Stimulated activated CD8-positive, alpha-beta memory T cell treated with anti-CD3 and anti-CD28 coated beads, Interleukin-12 subunit alpha, Interleukin-12 subunit beta, amount 100 ng/mL, for 1 hour (primary cell): ENCODE data around the gene NEURL1.
"Not testable (repeated sequence)": the region's sequence is repeated elsewhere in the genome, so short reads cannot be mapped to it uniquely, and the experiment has no call there.

Source experiments
- DNase-seq: peaks from one replicate; pipeline ENCODE4 v3.0.0-alpha.2; 2020; ENCODE audit warnings: low read depth

Gene NEURL1

GRCh38 chr10:103514244-103514643 lies 20.7 kb downstream of the NEURL1 start:
- DNase-seq: no peak

GRCh38 chr10:103517234-103518085 lies 24.0 kb downstream of the NEURL1 start:
- DNase-seq: no peak

DNA sequence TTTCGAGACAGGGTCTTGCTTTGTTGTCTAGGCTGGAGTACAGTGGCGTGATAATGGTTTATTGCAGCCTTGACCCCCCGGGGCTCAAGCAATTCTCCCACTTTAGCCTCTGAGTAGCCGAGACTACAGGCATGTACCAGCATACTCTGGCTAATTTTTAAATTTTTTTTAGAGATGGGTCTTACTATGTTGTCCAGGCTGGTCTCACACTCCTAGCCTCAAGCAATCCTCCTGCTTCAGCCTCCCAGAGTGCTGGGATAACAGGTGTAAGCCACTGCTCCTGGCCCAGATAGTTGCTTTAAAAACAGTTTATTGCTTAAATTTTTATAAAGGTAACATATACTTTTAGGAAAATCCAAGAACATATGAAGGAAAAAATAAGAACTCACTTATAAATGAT lies 26.3 kb downstream of the NEURL1 start:
- DNase-seq: no peak

- DNase-seq: not testable (repeated sequence)
These were observed 28.5 kb downstream of the NEURL1 start for GRCh38 chr10:103522006-103522405.

DNA sequence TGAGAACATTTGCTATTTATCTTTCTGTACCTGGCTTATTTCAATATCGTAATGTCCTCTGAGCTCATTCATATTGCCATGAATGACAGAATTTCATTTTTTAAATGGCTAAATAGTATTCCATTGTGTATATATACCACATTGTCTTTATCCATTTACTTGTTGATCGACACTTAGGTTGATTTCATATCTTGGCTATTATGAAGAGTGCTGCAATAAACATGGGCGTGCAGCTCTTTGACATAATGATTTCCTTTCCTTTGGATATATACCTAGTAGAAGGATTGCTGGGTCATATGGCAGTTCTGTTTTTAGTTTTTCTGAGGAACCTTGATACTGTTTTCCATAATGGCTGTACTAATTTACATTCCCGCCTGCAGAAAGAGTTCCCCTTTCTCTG lies 30.2 kb downstream of the NEURL1 start:
- DNase-seq: no peak

GRCh38 chr10:103525901-103526300 lies 32.4 kb downstream of the NEURL1 start:
- no peak for DNase-seq

DNA sequence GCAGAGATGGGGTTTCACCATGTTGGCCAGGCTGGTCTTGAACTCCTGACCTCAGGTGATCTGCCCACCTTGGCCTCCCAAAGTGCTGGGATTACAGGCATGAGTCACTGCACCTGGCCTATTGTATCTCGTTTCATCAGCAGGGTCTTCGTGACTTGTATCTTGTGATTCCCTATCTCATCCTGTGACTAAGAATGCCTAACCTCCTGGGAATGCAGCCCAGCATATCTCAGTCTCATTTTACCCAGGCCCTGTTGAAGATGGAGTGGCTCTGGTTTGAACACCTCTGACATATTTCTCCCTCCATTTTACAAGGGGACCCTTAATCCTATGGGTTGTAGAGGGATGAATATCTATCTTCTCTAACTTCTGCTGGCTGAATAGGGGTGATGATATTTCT lies 34.0 kb downstream of the NEURL1 start:
- DNase-seq: not testable (repeated sequence)

- no peak for DNase-seq
These were observed 35.0 kb downstream of the NEURL1 start for GRCh38 chr10:103528549-103528948.

DNA sequence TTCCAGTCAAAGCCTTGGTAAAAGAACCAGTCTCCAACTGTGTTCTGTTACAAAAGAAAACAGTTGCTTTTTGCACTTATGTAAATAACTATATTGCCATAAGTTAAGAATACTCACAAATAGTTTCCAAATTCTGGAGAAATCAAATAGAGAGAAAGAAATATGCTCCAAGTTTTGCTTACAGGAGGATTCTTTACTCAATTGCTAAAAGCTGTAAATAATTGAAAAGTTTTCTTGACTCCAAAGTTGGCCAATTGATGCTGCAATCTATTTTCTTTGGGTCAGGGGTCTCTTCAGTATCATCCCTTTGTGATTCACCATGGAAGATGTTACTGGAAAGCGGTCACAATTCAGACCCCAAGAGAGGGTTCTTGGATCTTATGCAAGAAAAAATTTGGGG lies 36.0 kb downstream of the NEURL1 start:
- DNase-seq: no peak

- DNase-seq: no peak
These were observed 40.3 kb downstream of the NEURL1 start for GRCh38 chr10:103533827-103534226.

- DNase-seq: no peak
These were observed 41.4 kb downstream of the NEURL1 start for GRCh38 chr10:103534621-103535498.

GRCh38 chr10:103535595-103535994 lies 42.1 kb downstream of the NEURL1 start:
- DNase-seq: no peak

DNA sequence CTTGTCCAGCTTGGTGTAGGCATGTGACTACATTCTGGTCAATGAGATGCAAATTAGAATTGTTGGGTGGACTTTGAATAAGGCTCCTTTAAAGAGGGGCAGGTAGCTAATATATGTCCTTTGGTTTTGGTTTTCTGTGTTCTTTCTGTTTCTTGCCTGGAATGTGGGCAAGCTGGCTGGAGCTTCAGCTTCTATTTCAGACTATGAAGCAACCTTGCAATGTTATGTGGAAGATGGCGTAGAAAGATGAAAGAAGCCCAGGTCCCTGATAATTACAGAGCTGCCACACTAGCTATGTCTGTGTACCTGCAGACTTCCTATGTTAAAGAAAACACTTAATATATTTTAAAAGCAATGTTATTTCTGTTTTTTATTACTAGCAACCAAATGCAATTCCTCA lies 46.2 kb downstream of the NEURL1 start:
- DNase-seq: no peak

GRCh38 chr10:103540722-103541121 lies 47.2 kb downstream of the NEURL1 start:
- DNase-seq: no peak

GRCh38 chr10:103541616-103542015 lies 48.1 kb downstream of the NEURL1 start:
- no peak for DNase-seq

GRCh38 chr10:103542764-103543616 lies 49.5 kb downstream of the NEURL1 start:
- no peak for DNase-seq

DNA sequence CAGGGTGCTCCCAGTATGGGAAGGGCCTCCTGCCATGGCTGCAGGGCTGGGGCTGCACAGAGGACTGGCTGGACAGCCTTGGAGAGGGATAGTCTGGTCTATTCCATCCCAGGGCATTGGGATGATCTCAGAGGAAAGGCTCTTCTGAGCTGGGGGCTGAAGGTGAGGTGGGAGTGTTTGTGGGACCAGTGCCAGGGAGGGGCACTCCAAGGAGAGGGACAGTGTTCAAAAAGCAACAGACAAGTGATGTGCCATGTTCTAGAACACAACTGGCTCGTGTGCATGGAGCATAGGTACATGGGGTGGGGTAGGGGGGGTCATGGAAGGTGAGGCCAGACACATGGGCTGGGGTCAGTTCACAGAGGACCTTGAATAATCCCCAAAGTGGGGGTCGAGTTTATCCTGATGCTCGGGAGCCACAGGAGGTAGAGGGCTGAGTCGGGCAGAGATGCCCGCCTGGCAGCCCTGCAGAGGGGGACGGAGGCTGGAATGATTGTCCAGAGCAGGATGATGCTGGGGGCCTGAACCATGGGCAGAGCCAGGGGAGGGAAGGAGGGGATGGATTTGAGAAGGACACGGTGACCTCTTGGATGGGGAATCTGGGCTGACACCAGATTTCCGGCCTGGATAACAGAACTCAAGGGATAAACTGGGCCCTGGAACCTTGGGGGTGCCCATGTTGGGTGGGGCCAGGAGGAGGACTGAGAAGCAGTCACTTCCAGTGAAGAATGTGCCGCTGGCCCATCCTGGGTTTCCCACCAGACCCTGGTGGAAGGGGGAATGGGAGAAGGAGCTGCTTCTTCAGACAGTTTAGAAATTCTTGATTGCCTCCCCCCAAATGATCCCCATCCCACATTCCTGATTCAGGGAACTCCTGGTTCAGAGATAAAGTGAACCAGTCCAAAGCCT lies 50.4 kb downstream of the NEURL1 start:
- no peak for DNase-seq

DNA sequence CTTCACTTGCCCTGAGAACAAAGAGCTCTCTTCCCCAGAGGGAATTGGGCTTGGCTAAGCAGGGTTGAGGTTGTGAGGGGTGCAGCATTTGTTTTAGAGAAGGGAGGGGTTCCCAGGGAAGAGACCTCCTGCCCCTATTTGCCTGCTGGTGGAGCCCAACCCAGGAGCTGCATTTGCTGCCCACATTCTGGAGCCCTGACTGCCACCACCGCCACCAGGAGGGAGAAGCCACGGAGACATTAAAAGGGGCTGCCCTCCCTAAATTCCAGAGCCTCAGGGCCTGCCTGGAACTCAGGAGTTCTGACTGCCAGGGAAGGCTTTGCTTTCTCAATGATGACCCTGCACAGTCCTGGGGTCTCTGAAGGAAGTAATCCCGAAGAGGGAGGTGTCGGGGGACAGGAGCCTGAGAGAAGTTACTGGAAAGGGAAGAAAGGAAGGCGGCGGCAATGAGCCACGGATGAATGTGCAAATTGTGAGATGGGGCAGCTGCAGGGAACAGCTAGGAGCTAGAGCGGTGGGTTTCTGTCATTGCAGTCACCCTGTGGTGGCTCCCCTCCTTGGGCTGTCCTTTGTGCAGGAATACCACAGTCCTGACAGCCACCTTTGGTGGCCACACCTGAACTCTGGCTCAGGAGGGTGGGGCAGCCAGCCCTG lies 51.3 kb downstream of the NEURL1 start:
- DNase-seq: no peak

DNA sequence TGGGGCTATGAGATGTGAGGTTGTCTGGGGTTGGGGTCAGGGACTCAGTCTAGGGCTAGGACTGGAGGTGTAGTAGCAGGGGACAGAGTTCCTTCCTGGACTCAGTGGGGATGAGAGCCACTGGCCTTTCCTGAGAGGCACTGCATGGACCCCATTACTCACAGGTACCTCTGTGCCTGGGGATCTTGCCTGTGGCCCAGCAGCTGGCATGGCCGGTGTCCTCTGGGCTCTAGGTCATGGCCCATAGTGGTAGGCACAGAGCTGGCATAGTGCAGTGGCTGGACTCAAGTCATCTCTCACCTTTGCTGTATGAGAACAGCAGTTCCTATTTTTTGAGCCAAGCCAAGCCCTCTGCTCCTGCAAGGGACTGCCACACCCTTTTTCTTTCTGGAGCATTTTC lies 51.9 kb downstream of the NEURL1 start:
- DNase-seq: no peak

GRCh38 chr10:103545771-103546281 lies 52.3 kb downstream of the NEURL1 start:
- no peak for DNase-seq
